HG02870 (cell line): ENCODE results near the gene TLE5.

Experiments used
- ATAC-seq: cut with Tn5 transposase; IDR thresholded peaks from one replicate; pipeline ENCODE4 v1.9.1; 2021; ENCODE audit warnings: mild to moderate bottlenecking, moderate library complexity; ENCODE audit not compliant: unreplicated experiment

The TLE5 gene, protein sequence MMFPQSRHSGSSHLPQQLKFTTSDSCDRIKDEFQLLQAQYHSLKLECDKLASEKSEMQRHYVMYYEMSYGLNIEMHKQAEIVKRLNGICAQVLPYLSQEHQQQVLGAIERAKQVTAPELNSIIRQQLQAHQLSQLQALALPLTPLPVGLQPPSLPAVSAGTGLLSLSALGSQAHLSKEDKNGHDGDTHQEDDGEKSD

DNA sequence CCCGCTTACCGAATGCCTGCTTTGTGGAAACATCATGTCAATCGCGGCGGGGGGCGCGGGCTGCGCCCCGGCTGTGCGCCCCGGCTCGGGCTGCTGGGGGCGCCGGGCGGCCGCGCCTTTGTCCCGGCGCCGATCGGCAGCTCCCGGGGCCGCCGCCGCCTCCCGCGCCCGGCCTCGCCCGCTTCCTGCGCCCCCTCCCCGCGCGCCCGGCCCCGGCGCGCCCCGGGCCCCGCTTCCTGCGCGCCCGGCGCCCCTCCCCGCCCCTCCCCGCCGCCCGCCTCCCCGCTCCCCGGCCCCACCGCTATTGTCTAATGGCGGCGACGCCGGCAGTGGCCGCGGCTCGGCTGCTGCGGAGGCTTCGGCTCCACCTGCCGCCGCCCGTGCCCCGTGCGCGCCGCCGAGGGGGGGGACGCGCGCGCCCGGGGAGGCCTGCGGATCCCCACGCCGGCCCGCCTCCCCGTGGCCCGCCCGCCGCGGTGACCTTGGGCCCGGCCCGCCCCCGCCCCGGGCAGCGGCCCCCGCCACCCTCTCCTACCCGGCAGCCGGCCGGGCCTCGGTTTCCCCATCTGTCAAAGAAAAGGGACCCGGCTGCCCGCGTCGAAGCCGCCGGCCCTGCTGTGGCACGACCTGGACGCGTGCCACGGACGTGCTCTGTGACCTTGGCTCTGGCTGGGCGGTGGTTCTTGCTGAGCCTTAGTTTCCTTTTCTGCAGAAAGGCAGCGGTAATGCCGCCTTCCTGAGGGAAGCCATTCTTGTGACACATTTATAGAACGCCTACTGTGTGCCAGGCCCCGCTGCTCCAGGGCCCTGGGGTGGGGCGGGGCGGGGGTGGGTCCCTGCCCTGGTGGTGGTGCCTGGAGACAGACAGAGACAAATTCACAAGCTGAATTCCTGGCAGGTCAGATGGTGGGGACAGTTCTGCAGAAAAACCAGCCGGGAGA, at the start of gene TLE5:
Gene TLE5 (minus strand): TSS at position 331 of the 941 bp plus-strand sequence. CDS start 295 bp downstream, at position 36.
- ATAC-seq, result no peak

DNA sequence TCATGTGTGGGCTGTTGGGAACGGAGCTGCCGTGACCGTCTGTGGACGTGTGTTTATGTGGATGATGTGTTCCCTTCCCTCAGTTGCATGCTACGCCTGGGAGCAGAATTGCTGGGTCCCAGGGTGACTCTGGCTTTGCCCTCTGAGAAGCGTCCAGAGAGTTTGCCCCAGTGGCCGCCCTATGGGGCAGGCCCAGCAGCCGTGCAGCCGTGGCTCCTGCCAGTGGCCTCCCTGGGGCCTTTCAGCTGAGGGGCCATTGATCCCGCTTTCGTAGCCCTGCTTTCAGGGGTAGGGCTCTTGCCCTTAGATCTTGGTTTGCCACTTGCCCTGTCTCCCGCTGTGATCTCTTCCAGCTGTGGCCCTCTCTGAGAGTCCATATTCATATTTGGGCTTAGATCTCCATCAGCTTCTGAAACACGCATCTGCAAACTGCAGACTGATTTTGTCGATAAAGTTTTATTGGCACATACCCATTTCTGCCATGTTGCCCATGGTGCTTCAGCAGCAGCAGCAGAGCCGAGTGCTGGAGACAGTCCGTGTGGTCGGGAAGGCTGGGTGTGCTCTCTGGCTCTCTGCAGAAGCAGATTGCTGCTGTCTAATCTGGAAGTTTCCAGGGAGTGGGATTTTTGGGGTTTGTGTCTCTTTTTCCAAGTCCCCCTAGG, 49.4 kb upstream of the TLE5 start:
- no peak for ATAC-seq

DNA sequence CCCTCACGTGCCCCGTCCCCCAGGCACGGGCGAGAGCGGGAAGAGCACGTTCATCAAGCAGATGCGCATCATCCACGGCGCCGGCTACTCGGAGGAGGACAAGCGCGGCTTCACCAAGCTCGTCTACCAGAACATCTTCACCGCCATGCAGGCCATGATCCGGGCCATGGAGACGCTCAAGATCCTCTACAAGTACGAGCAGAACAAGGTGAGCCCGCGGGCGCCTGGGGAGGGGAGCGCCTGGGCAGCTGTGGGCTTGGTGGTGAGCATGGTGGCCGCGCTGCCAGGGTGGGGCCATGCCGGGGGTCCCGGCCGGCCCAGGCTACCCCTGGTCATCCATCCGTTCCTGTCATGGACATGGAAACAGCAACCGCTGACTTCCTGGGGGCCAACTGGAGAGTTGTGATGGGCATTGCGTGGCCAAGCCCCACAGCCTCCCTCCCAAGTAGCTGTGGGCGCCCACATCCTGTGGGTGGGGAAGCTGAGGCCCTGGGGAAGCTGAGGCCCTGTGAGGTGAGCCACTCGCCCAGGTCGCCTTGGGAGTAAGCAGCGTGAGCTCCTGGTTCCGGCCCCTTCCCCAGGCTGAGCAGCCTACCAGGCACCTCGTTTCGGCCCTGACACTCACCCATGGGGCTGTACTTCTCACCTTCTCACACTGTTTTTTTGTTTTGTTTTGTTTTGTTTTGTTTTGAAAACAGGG, 48.0 kb upstream of the TLE5 start:
- ATAC-seq, result no peak

DNA sequence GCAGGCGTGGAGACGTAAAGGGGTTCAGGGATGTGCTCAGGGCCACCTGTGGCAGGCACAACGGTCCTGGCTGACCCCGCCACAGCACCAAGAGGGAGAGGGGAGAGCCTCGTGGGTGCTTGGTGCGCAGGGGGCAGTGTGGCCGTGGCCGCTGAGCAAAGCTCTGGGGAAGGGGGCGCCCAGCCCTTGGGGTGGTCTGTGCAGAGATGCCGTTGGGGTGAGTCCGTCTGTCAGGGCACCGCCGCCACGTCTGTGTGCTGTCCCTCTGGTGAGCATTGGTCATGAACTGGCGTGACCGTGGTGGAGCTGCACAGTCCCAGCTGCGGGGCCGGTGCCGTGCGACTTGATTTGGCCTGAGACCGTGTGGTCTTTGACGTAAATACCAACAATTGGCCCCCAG, 47.2 kb upstream of the TLE5 start:
- no peak for ATAC-seq

DNA sequence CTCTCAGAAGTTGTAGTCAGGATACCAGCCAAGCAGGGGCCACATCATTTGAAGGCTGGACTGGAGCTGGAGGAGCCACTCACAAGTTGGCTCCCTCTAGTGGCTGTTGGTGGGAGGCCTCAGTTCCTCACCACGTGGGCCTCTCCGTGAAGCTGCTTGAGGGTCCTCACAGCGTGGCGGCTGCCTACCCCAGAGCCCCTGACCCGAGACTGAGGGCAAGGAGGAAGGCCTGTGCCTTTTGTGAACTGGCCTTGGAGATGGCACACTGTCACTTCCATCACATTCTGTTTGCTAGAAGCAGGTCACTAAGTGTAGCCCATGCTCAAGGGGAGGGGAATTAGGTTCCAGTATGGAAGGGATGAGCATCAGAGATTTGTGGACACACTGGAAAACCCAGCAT, 46.5 kb upstream of the TLE5 start:
- no peak for ATAC-seq

DNA sequence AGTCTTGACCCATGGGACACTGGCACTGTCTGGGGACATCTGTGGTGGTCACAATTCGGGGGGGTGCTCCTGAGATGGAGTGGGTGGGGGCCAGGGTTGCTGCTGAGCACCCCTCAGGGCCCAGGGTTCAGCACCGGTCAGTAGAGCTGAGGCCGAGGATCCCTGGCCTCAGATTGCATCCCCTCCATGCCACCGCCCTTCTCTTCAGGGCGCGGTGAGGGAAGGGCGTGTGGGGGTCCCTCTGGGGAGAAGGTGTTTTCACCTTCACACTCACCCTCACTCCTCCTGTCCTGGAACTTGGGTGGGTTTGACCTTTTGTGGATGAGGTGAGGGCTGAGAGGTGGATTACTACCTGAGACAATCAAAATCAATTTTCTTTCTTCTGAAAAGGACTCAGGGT, 45.4 kb upstream of the TLE5 start:
- no peak for ATAC-seq

DNA sequence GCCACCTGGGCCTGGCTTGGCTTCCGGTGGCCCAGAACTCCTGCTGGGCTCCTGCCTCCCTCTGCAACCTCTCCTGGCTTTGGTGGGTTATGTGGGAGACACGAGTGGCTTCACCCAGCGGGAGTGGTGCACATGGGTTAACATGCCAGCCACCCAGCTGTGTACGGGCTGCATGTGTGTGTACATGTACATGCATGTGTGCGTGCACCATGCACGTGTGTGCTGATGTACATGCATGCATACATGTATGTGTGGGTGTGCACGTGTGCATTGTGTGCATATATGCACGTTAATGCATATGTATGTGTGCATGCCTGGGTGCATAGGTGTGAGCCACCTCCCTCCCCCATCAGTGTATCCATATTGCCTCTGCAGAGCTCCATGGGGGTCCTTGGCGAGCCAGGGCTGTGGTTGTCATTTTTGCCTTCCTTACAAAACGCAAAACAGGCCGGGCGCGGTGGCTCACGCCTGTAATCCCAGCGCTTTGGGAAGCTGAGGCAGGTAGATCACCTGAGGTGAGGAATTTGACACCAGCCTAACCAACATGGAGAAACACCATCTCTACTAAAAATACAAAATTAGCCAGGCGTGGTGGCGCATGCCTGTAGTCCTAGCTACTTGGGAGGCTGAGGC, 44.3 kb upstream of the TLE5 start:
- no peak for ATAC-seq

DNA sequence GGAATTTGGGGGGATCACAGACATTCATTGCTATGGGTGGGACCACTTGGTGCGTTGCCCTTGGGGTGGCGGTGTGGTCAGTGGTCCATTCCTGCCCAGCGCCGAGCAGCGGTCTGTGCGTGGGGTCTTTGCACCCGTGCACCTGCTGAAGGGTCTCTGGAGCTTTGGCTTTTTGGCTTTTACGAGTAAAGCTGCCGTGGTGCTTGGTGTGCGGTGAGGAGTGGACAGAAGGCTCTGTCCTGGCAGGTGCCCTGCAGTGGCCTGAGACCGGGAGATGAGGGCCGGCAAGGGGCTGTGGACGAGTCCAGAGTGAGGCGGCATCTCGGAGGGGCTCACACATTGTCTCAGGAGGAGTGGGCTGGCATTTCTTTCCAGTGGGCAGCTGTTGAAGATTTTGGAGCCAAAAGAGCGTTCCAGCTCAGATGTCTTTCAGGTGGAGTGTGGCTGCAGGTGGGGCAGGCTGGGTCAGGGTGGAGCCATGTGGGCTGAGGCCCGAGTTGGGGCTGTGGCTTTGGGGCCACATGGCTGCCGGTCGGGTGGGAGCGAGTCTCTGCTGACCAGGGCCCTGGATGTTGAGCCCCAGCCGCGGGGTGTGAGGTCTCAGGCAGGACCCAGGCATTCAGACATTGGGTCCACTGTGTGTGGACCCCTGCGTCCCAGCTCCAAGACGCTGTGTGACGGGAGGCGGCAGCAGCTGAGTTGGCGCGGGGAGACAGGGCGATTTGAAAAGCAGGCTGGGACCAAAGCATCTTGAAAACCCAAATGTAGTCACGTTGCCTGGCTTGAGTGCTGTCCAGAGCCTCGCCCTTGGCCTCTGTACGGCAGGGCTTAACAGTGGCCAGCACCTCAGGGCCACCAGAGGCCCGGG, 43.6 kb upstream of the TLE5 start:
- ATAC-seq, result no peak

DNA sequence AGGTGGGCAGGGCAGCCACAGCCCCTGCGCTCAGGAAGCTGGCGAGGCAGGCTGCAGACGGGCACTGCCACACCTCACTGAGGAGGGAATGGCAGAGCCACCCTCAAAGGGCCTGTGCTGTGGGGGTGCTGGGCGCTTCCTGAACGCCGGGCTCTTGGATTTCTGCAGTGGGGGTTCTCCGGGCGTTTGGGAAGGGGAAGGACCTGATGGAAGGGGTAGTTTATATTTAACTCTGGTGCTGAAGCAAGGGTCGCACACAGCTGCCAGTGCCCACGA, 42.4 kb upstream of the TLE5 start:
- no peak for ATAC-seq

DNA sequence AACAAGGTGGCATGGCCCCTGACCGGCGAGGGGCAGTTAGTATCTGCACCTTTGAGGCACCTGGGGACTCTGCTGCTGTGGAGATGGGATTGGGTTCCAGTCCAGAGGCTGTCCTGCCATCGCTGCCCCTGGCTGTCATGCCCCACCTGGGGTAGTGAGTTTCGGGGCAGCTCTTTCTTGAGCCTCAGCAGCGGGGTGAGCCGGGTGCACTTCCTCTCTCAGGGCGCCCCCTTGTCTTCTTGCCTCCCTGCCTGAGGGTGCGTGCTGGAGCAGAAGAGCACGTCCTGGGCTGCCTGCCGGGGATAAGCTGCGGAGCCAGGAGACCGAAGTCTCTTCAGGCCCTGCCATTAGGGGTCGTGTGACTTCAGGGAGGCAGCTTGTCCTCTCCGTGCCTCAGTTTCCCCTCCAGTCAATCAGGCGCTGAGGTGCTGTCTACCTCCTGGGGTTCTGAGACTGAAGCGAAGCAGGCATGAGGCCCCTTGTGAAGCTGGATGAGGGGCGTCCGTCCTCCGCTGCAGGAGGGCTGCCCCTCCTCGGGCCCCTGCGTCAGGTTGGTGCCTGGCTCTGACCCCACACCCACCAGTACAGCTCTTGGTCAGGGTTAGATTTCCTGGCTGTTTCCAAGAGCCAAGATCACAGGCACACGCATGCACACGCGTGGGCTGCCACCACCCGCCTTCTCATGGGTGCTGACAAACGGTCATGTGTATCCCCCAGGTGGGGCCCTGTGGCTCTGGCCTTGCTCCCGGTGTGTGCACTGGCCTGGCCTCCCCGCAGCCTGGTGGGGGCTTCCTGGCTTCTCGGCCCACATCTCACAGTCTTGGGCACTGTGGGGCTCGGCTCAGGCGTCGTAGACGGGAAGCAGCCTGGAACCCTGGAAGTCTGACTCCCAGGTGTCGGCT, 40.2 kb upstream of the TLE5 start:
- ATAC-seq, result no peak

DNA sequence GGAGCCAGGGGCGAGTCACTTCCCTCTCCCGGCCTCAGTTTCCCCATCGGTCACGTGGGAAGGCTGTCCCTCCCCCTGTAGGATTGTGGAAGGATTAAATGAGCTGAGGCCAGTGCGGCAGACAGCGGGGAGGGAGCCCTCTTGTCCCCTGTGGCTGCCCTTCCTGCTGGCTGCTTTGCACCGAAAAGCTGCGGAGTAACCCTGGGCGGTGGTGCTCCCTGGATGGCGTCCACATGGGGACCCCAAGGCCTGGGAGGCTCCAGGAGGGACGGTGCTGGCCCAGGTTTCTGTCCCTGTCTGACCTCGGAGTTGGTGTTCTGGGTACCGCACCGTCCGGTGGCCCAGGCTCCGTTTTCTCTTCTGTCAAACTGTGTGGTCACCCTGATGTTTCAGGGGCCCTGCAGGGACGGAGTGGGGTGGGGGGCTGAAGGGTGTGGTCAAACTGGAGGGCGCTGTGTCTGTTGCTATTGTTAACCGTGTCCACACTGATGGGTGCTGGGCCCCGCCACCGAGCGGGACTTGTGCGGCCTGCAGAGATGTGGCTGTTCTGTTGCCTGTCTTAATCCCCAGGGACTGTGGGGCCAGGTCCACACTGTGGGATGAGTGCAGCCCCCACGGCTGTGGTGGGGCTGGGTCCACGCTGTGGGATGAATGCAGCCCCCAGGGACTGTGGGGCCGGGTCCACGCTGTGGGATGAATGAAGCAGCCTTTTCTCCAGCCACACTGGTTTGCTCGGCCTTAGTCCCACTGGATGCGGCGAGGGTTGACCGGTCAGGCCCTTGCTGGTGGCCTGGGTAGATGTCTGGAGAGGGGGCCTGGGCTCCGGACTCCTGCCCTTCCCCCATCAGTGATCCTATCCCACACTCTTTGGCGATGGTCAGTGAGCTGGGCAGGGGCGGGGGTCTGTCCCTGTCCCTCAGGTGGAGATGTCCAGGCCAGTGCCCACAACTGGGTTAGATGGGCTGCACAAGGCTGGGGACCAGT, 38.7 kb upstream of the TLE5 start:
- ATAC-seq, result no peak

DNA sequence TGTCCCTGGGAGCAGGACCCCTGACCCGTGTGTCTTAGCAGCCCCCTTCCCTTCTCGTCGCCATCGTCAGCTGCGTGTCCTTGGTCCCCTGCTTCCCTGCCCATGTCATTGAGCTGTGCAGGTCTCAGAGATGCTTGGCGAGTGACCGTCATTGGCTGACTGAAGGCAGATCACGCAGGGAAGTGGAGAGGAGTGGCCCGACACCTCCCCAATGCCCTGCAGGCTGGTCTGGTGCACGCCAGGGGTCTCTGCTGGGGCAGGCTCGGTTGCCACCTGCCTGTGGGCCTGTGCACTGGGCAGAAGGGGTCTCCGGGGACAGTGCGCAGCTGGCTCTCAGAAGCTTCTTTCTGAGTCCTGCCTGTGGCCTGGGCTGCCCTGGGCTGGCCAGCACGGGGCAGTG, 38.0 kb upstream of the TLE5 start:
- ATAC-seq, result no peak

DNA sequence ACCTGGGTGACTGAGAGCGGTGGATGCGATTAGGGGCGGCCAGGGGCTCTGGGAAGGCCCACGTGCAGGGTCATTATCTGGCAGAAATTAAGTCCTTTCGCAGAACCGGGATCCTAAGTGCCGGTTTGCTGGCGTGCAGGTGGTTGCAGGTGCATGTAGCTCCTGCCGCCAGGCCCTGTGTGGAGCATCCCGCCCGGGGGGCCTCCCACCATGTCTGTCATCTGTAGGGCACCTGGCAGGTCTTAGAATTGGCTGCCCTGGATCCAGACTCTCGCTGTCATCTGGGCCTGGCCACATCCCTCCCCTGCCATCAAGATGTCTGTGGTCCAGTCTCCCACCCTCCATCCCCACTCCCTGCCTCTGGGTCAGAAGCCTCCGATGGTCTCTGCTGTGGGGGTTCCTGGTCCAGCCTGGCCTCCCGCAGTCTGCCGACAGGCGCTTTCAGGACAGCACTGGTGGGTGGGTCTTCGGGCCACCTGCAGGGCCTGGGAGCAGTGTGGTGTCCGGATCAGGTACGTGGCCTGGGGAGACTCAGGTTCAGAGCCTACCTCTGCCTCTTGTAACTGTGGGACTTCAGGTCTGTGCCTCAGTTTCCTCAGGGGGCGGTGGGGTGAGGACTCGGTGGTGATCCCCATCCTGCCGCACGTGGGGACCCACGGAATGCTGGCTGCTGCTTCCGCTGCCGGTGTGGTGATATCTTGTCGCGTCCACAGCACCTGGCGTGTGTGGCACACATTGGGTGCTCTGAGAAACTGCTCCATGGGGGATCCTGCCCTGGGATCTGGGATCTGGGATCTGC, 37.3 kb upstream of the TLE5 start:
- ATAC-seq, result no peak

DNA sequence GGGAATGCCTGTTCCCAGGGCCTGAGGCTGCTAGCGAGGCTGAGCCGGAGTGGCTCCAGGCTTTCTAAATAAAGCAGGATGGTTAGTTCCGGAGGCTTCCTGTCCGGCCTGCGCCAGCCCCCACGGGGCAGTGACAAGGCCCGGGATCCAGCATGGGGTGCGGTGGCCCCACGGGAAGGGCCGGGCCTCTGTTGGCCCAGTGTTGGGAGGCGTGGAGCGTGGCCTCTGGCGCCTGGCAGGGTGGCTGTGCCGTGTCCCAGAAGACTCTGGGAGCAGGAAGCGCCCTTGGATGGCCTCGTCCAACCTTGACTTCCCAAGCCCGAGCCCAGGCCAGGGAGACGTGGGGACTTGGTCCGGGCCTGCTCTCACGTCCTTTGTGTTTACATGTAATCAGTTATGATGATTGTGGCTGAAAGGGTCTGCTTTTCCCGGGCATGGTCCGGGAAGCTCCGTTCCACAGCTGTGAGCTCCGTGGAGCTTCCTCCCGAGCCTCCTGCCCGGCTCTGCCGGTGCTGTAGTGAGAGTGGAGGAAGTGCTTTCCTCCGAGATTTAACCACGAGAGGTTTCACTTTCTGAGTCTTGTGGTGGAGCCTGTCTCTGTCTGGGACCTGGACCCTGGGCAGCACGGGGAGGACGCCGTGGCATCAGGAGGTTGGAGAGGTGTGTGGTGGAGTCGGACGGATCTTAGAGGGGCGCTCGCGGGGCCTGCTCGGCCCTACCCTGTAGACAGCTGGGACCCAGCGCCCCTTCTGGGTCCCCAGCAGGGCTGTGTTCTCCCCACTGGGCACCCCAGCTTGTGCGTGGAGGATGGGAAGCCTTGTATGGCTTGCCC, 36.4 kb upstream of the TLE5 start:
- ATAC-seq, result no peak

DNA sequence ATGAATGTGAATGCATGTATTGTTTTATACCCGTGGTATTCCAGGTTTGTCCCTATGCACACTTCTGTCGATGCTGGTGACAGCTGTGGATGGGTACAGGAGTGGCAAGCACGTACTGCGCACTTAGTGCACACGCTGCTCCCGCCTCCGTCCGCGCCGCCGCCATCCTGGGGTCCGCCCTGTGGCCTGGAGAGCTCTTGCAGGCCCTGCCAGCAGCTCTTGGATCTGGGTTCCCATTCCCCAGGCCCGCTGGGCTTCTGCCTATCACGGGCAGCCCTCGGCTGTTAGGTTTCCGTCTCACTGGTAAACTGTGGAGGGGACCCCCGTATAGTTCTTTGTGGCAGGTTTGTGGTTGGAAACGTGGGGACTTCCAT, 35.8 kb upstream of the TLE5 start:
- ATAC-seq, result no peak

DNA sequence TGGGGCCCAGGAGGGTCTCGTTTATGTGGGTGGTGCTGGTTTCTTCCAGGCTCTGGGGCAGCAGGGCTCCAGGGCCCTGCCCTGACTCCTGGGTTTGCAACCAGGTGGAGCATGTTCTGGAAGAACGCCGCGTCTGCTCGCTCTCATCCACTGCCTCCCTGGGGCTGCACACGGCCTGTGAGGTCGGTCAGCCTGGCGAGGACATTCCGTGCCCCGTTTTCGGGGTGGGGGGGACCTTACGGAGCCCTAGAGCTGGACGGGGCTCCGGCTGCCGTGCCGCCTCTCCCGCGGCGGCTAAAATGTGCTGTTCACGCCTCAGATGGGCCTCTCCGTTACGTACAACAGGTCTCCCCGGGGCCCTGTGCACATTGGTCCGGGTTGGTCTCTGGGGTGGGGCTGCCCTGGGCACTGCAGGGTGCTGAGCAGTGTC, 35.2 kb upstream of the TLE5 start:
- no peak for ATAC-seq
